Mucosa of descending colon (tissue), 3 donors: ENCODE measurements around the gene AK9. TPM values are rescaled to one million over a fixed set of nuclear protein-coding genes. Genes with fewer than 3 reads are reported as not detected.
"Not testable (repeated sequence)": the region's sequence is repeated elsewhere in the genome, so short reads cannot be mapped to it uniquely, and the experiment has no call there.

Experiments used
- ATAC-seq: fragments of 200-7000 bp; cut with Tn5 transposase; one replicate; pipeline ENCODE4 v1.9.1; 2020; ENCODE audit warnings: mild to moderate bottlenecking, moderate library complexity
- DNase-seq, 3 donors: peaks; one replicate each; pipeline ENCODE4 v3.0.0-alpha.2; 2020
- H3K36me3 ChIP-seq: fragments of 200-600 bp; one replicate; pipeline ENCODE4 v1.8.0; 2021; ENCODE audit warnings: low read depth, mild to moderate bottlenecking
- H3K4me1 ChIP-seq: fragments of 200-600 bp; one replicate; pipeline ENCODE4 v1.8.0; 2021; ENCODE audit warnings: low read depth, mild to moderate bottlenecking
- H3K4me3 ChIP-seq: fragments of 200-600 bp; one replicate; pipeline ENCODE4 v1.8.0; 2021; ENCODE audit warnings: mild to moderate bottlenecking
- H3K9me3 ChIP-seq: fragments of 200-600 bp; one replicate; pipeline ENCODE4 v1.8.0; 2021; ENCODE audit warnings: mild to moderate bottlenecking
- intact Hi-C, 2 donors: fragments of 100-400 bp; cut with DNase I in 1 of 2; cut with micrococcal nuclease in 1 of 2; formaldehyde crosslinking; loops; one replicate each; pipeline versions ENCODE4 v1.11.0 to v1.11.1; 2022; cut with DNase I, micrococcal nuclease
- total RNA-seq, 3 donors: library from RNA; stranded (reverse); fragmentation: NEBNext Ultra II Directional in 2 of 3; extraction: Animal tissue kit (Norgen Biotek cat#: 25700) in 2 of 3; gene quantifications; one replicate each; pipeline versions ENCODE4 v1.2.1 to v1.2.4, GENCODE V29; 2021 to 2023
- TF ChIP-seq, protein P1 (sequence below): fragments of 200-600 bp; IDR thresholded peaks from one replicate; pipeline ENCODE4 v1.8.0; 2022; ENCODE audit warnings: antibody characterized with exemption, mild to moderate bottlenecking
- donor health status: DM: no; HTN: no; CAD: no; lungs with moderate emphysema.
- donor health status: DM: no; HTN: no; CAD: no.
- donor health status: DM: no; HTN: yes; CAD: no.

AK9 gene
- total RNA-seq, 3 donors from 2014 or later: 7.2 to 15.0 (median 10.9) TPM

- DNase-seq (no peak), ATAC-seq (no peak)
- no peak overlapping the region for H3K4me3 ChIP-seq
- no peaks in the 10 kb centered on the region for H3K36me3 ChIP-seq
- H3K9me3 ChIP-seq: no peaks in the 10 kb centered on the region
- intact Hi-C loops: no loop called here
- peaks cover 6% of the 10 kb centered on the region for H3K4me1 ChIP-seq
- TF ChIP-seq, protein P1, sequence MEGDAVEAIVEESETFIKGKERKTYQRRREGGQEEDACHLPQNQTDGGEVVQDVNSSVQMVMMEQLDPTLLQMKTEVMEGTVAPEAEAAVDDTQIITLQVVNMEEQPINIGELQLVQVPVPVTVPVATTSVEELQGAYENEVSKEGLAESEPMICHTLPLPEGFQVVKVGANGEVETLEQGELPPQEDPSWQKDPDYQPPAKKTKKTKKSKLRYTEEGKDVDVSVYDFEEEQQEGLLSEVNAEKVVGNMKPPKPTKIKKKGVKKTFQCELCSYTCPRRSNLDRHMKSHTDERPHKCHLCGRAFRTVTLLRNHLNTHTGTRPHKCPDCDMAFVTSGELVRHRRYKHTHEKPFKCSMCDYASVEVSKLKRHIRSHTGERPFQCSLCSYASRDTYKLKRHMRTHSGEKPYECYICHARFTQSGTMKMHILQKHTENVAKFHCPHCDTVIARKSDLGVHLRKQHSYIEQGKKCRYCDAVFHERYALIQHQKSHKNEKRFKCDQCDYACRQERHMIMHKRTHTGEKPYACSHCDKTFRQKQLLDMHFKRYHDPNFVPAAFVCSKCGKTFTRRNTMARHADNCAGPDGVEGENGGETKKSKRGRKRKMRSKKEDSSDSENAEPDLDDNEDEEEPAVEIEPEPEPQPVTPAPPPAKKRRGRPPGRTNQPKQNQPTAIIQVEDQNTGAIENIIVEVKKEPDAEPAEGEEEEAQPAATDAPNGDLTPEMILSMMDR: no peak
Observed at GRCh38 chr6:109467696-109468095, 223.3 kb downstream of the AK9 start.

- ATAC-seq: peak; percentile 85
- no peaks in the 10 kb centered on the region for H3K36me3 ChIP-seq
Observed at GRCh38 chr6:109466212-109466923, 224.6 kb downstream of the AK9 start.

DNA sequence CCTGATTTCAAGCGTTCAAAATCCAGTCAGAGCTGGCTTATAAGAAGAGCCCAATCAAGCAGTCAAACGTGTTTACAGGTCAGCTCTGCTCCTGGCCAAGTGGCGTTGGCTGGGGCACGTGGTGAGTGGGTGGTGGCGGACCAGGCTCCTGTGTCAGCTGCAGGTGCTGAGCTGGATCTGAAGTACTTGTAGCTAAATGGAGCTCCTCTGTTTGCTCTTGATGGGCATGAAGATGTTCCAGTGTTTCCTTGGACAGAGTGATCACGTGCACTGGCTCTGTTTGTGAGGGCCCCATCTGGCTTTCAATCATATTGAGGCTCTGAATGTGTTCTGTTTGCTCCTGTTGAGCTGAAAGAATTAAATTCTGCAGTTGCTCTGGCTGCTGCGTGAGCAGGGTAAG, 225.2 kb downstream of the AK9 start:
- TF ChIP-seq, protein P1: no peak
- H3K4me3 ChIP-seq: no peak overlapping the region
- DNase-seq (no peak), ATAC-seq (peak; percentile 73)
- intact Hi-C loops: no loop called here
- peaks cover 6% of the 10 kb centered on the region for H3K4me1 ChIP-seq
- no peaks in the 10 kb centered on the region for H3K9me3 ChIP-seq
- no peaks in the 10 kb centered on the region for H3K36me3 ChIP-seq

More at GRCh38 chr6:109466212-109466923, 224.6 kb downstream of the AK9 start:
- H3K4me1 ChIP-seq: peaks cover 6% of the 10 kb centered on the region
- H3K9me3 ChIP-seq: no peaks in the 10 kb centered on the region
- DNase-seq: no peak
- H3K4me3 ChIP-seq: no peak overlapping the region
- intact Hi-C loops: no loop called here
- TF ChIP-seq, protein P1: no peak

DNA sequence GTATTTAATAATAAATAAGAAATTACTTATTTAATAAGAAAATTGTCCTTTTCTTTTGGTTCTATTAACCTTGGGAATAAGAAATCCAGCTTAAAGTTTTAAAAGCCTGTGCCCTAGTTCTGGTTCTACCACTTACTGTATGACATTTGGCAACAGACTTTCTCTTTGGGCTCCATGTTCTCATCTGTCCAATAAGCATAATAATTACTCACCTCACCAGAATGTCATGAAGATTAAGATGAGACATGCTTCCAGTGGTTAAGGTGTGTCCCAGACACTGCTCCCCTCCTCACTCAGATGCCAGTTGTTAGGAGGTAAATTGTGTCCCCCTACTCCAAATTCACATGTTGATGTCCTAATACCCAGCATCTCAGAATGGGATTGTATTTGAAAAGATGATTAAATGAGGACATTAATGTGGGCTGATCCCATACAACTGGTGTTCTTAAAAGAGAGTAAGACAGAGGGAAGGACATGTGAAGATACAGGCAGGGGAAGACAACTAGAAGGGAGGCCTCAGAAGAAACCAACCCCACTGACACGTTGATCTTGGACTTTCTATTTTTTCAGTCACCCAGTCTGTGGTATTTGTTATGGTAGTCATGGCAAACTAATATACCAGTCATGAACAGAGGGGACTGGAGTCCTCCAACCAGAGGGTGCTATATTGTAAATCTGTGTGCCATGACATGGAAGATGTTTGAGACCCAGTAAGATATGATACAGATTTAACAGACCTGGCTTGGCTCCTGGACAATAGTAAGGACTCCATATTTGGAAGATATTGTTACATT, 229.1 kb downstream of the AK9 start:
- TF ChIP-seq, protein P1: no peak
- Histone ChIP-seq H3K4me3 (no peak overlapping the region), H3K4me1 (peaks cover 17% of the 10 kb centered on the region), H3K9me3 (no peaks in the 10 kb centered on the region), H3K36me3 (no peaks in the 10 kb centered on the region)
- DNase-seq (no peak), ATAC-seq (no peak)
- intact Hi-C loops: no loop called here

DNA sequence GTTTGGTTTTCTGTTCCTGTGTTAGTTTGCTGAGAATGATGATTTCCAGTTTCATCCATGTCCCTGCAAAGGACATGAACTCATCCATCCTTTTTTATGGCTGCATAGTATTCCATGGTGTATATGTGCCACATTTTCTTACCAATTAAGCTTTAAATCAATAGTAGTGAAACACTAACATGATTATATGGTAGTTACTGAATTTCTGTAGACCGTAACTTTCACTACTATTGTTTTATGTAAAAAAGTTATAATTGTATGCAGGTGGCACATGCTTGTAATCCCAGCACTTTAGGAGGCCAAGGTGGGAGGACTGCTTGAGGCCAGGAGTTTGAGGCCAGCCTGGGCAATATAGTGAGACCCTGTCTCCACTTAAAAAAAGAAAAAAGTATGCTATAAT, 229.8 kb downstream of the AK9 start:
- DNase-seq, ATAC-seq, intact Hi-C loops, H3K4me3 ChIP-seq, H3K36me3 ChIP-seq, H3K9me3 ChIP-seq: not testable (repeated sequence)
- peaks cover 24% of the 10 kb centered on the region for H3K4me1 ChIP-seq

DNA sequence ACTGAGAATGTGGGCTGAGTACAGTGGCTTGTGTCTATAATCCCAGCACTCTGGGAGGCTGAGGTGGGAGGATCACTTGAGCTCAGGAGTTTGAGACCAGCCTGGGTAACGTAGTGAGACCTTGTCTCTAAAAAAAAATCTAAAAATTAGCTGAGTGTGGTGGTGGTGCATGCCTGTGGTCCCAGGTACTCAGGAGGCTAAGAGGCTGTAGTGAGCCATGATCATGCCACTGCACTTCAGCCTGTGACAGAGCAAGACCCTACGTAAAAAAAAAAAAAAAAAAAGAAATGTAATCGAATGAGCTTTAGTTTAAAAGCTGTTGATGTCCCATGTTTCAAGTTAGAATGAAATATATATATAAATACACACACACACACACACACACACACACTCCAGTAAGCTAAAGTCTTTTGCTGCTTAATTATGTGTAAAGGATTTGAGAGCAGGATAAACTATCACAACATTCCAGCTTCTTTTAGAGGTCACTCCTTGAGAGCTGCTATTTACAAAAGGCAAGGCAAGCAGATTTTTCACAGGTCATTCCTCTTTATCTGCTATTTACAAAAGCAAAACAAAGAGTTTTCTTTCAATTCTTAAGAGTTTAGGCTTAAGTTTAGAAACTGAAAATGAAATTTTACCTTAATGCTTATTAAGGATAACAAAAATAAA, 230.7 kb downstream of the AK9 start:
- no peak for ATAC-seq
- intact Hi-C loops: no loop called here
- Histone ChIP-seq H3K4me1 (peaks cover 26% of the 10 kb centered on the region), H3K4me3 (no peak overlapping the region), H3K9me3 (no peaks in the 10 kb centered on the region), H3K36me3 (no peaks in the 10 kb centered on the region)
- DNase-seq: no peak
- TF ChIP-seq, protein P1: no peak
